GM18499 (cell line): ENCODE results near the gene MYO5A.
A peak's percentile ranks its signal among the peaks of the same experiment; 100 is the strongest.
"Not testable (repeated sequence)": the region's sequence is repeated elsewhere in the genome, so short reads cannot be mapped to it uniquely, and the experiment has no call there.

Experiments used
- ATAC-seq: cut with Tn5 transposase; IDR thresholded peaks from one replicate; pipeline ENCODE4 v1.9.1; 2021; ENCODE audit warnings: moderate number of reproducible peaks; ENCODE audit not compliant: insufficient read depth, unreplicated experiment

Gene MYO5A

DNA sequence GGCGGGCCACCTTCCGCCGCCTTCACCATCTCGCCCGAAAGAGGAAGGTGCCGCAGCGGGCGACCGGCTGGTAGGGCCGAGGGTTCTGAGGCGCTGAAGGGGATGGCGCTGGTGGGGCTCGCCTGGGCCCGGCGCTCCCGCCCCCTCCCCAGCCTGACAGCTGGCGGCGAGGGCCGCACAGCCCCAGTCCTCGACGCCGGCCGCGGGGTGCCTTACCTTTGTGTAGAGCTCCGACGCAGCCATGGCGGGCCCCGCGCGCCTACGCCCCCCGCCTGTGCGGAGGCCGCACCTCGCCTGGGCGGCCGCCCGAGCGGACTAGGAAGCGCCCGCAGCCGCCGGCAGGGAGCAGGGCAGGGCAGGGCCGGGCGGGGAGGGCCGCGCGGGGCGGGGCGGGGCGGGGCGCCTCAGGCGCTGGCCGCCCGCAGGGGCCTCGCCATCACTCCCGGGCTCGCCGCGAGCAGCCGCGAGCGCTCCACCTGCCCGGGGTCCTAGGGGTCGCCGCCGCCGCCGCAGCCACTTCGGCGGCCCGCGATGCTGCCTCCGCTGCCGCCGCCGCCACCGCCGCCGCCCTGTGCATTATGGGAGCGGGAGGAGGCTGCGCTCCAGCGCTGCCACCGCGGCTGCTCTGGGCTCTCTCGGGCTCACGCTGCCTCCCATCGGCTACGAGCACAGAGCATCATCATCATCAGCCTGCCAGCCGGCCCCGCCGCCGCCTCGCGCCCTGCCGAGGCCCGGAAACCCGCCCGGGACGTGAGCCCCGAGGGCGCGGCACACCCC lies at the start of gene MYO5A:
Gene MYO5A (minus strand): TSS at position 317 of the 777 bp plus-strand sequence. CDS start 74 bp downstream, at position 243.
- peak; percentile 57 for ATAC-seq

DNA sequence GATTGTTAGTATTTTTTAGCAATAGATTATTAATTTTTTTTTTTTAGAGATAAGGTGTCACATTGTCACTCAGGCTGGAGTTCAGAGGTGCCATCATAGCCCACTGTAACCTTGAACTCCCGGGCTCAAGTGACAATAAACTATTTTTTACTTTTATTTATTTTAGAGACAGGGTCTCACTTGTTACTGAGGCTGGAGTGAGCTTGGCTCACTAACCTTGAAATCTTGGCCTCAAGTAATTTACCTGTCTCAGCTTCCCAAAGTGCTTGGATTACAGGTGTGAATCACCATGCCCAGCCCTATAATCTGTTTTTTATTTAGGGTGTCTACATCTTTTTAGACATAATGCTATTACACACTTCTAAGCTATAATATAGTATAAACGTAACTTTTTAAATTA lies 48.0 kb upstream of the MYO5A start:
- ATAC-seq: no peak

DNA sequence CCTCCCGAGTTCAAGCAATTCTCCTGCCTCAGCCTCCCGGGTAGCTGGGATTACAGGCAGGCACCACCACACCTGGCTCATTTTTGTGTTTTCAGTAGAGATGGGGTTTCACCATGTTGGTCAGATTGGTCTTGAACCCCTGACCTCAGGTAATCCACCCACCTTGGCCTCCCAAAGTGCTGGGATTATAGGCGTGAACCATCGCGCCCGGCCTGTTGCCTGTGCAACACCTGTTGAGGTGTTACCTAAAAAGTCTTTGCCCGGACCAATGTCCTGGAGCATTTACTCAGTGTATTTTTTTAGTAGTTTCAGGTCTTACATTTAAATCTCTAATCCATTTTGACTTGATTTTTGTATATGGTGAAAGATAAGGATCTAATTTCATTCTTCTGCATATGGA lies 46.9 kb upstream of the MYO5A start:
- ATAC-seq: not testable (repeated sequence)

DNA sequence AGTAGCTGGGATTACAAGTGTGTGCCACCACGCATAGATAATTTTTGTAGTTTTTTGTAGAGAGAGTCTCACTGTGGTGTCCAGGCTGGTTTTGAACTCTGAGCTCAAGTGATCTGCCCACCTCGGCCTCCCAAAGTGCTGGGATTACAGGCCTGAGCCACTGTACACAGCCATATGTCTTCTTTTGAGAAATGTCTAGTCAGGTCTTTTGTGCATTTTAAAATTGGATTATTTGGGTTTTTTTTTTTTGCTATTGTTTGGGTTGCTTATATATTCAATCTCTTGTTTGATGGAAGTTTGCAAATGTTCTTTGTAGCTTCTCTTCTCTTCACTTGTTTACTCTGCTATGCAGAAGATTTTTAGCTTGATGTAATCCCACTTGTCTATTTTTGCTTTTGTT lies 46.4 kb upstream of the MYO5A start:
- no peak for ATAC-seq

DNA sequence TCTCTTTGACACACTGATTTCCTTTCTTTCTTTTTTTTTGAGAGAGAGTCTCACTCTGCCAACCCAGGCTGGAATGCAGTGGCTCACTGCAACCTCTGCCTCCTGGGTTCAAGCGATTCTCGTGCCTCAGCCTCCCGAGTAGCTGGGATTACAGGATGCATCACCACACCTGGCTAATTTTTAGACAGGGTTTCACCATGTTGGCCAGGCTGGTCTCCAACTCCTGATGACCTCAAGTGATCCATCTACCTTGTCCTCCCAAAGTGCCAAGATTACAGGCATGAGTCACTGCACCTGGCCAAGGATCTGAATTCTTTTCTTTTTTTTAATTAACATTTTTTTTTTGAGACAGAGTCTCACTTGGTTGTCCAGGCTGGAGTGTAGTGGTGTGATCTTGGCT lies 45.9 kb upstream of the MYO5A start:
- not testable (repeated sequence) for ATAC-seq

DNA sequence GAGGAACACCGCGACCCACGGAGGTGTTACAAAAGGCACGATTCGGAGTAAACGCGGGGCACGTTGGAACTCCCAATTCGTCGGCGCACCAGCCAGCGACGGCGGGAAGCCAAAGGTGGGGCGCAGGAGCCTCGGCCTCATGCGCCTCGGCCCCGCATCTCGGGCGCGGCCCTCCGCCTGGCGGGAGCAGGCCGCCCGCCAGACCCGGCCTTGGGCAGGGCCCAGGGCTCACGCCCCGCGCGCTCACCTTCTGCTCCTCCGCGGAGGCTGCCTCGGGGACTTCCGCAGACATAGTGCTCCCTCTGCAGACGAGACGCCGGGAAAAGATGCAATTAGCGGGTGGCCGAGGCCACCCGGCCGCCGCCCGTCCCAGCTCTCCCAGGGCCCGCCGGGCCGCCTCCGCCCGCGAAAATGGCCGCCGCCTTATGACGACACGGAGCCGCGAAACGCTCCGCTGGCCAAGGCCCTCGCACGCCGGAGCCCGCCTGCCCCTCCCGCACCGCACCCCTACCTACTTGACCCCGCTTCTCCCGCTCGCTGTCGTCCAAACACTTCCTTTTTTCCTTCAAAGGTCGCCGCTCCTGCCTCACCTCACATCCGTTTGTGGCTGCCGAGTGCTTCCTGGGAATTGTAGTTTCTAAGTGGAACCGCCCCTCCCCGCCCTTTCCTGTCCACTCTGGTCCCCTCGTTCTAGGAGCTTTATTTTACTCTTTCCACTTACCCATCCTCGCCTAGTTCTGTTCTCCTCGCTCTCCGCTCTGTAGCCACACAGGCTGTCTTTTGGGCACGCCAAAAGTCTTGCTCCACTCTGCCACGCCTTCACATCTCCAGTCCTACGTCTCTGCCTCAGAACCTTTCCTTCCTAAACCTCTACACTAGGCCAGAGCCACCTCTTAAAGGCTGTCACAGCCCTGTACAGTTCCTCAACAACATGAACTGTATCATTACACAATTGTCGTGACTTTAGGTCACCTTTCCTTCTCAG lies 40.2 kb upstream of the MYO5A start, which contains the start of gene ARPP19:
Gene ARPP19 (minus strand): TSS at position 430 of the 985 bp plus-strand sequence. CDS start 138 bp downstream, at position 292.
- ATAC-seq: no peak

DNA sequence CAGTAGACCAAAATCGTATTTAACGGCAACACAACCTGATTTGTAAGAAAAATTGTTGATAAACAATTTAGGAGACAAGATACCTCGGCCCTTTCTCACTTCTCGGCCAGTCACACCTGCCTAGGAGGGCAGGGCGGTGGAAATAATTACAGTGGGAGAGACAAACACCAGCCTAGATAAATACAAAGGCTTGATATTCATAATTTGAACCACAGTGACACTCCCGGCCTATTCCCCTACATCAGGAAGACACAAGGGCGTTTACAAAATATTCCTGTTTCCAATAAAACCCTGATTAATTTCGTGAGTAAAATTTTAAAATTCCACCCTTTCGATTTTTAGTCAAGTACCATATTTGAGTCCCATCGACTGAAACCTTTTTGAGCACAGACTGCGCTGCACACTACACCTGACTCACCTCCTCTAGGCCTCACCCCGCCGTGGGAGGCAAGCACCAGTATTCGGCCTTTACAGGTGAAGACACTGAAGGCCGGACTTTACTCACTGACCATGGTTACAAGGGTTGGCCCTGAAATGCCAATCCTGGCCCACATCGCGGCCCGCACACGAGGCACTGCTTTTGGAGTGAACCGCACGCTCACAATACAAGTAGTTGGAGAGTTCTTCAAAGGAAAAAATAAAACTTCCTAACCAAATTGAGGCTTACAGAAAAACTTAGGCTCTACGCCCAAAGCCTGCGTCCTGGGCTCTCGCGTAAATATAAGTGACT lies 39.4 kb upstream of the MYO5A start:
- no peak for ATAC-seq

DNA sequence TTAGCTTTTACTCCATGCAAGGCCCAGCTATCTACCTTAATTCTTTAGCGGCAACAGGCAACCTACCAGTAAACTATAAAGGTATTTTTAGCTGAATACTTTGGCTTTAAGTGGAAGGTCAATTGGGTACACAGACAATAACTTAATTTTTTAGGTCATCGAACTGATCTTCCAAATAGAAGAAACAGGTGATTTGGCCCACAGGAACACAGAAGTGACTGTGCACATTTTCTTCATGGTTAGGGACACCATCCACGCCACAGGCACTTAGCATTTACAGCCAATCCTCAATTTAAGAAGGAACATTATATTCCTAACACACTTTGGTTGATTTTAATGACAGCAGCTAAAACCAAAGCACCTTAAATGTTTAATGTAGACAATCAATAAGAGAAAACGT lies 38.2 kb upstream of the MYO5A start:
- no peak for ATAC-seq

DNA sequence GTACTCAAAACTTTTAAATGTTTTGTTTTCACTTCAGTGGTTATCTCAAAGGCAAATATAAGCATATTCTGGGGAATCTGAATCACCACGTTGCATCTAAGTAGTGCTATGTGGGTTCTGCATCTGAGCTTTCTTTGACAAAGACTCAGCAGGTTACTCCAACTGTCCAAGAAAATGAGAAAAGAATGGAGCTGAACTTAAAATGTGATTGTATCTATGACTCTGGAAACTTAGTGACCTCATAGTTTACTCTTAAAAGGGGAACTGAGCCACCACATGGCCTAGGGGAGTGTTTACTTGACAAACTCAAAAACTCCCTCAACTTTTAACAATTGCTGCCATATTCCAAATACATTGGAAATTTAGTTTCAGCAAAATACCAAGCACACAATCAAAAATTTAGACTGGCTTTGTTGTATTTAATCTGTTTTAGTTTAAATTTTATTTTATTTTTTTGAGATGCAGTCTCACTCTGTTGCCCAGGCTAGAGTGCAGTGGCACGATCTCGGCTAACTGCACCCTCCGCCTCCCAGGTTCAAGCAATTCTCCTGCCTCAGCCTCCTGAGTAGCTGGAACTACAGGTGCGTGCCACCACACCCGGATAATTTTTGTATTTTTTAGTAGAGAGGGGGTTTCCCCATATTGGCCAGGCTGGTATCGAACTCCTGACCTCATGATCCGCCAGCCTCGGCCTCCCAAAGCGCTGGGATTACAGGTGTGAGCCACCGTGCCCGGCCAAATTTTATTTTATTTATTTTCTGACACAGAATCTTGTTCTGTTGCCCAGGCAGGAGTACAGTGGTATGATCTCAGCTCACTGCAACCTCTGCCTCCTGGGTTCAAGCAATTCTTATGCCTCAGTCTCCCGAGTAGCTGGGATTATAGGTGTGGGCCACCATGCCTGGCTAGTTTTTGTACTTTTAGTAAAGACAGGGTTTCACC lies 37.0 kb upstream of the MYO5A start:
- ATAC-seq: peak; percentile 36

DNA sequence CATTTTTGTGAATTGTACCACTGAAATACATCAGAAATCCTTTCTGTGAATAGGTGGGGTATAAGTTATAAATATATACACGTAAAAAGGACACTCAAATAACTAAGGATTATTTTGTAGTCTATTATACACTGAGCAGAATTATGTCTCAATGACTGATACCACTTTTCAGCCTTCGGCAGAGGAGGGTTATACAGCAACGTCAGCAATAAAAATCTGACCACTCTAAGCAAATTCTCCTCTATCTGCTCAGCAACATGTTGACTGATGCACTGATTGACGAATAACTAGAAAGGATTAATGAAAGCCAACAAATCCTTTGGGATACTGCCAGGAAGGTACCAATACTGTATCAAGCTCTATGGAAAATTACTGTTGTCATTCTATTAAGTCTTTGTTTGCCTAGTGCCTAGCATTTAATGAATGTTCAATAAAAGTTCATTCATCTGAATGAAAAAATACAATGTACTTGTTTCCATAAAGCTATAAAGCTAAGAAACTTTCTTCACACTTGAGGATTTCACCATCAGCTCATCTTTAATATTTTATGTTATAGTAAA lies 34.9 kb upstream of the MYO5A start:
- no peak for ATAC-seq

DNA sequence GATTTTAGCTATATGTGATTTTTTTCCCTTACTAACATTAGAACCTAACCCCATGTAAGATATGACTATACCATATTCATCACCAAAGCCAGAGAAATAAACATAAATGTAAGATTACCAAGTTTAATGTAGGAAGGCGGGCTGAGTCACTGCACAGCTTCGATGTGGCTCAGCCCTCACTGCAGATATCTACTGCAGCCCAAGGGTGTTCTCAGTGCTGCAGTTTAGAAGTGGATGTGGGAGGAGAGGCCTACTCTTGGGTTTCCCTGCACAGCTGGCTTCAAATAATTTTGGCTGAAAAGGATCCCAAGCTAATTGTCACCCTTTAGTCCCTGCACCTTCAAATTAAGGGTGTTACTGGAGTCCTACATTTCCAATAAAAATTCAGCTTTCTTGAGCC lies 30.9 kb upstream of the MYO5A start:
- no peak for ATAC-seq

DNA sequence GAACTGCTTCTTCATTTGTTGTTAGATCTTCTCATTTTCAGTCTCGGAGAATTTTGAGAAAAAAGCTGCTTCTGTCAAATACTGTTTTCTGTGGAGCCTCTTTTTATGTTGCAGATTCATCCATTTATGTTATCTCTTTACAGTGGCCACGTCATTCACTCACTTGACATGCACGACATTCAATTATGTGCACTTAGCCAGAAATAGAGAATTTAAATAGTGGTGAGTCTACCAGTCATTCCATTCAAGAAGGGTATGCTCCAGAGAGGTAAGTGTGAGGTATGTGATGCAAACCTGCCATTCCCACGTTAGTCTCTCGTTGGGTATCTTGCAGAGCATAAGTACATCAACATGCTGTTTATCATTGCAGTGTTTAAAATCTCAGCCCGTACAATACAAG lies 30.3 kb upstream of the MYO5A start:
- no peak for ATAC-seq

DNA sequence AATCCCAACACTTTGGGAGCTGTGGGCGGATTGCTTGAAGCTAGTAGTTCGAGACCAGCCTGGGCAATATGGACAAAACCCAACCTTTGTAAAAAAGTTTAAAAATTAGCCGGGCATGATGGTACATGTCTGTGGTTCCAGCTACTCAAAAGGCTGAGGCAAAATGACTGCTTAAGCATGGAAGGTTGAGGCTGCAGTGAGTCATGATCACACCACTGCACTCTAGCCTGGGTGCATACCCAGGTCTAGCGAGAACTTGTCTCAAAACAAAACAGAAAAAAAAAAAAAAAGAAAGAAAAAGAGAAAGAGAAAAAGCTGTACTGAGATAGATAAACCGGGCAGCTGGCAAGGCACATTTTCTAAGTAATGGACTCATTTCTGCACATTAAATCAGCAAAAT lies 29.5 kb upstream of the MYO5A start:
- ATAC-seq: peak; percentile 54

DNA sequence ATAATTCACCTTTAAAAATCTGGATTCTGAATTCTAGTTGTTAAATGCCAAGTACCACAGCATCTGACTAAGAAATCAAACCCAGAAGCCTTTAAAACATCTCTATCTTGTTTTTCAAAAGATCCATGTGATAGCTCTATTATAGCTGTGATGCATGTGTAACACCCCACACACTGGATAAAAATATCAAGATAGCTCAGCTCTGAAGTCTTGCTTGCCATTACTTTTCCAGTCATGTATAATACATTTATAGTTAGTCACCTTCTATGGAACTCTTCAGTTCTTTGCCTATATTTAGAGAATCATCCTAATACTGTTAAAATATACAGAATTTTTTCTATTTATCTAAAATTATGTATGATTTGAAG lies 28.6 kb upstream of the MYO5A start:
- ATAC-seq: no peak

DNA sequence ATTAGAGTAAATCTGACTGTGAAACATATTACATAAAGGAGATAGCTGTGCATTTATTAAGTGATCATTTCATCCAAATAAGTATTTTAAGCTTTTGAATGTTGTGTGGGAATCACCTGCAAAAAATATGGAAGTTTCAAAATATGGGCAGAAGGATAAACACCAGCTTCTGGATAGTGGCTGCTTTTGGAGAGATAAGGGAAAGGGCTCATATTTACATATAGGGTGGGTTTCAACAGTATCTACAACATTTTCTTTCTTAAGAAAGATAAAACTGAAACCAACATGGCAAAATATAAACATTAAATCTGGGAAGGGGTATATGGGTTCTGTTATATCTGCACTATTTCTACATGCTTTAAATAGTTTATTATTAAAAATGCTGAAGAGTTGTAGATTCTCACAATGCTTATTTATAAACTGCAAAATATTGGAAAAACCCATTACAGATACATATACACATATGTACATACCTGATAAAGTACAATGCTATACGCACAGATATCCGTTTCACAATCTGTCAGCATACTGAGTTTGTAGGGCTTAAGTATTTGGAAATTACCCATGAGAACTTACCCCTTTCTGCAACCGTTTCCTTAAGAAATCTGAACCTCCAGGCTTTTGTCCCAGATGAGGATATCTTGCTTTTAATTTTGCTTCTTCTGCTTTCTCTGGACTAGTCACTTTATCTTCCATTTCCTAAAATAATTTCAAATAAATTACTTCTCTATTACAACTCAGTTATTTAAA lies 28.0 kb upstream of the MYO5A start:
- ATAC-seq: no peak

DNA sequence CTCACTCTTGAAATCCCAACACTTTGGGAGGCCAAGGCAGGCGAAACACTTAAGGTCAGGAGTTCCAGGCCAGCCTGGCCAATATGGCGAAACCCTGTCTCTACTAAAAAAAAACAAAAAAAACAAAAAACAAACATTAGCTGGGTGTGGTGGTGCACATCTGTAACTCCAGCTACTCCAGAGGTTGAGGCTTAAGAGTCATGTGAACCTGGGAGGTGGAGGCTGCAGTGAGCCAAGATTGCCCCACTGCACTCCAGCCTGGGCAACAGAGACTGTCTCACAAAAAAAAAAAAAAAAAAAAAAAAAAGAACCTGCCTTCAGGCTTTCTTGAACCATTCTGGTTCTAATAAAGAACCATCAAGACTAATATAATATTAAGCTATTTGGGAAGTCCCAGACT lies 23.6 kb upstream of the MYO5A start:
- ATAC-seq: no peak

DNA sequence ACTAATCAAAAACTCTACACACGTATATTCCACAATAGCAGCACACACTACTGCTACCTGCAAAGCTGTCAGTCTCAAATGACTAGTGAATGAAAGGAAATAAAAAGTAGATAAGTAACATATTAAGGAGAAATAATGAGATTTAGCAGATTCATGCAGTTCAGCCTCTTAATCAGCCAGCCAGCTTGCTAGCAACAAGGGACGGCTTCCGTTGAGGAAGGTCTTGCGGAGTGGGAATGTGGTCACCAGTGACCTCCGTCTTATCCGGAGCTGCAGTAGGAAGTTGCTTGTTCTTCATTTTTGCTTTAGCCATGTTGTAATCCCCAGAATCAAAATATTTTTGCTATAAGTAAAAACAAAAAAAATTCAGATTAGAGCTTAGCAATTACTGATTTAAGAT lies 23.1 kb upstream of the MYO5A start:
- no peak for ATAC-seq

DNA sequence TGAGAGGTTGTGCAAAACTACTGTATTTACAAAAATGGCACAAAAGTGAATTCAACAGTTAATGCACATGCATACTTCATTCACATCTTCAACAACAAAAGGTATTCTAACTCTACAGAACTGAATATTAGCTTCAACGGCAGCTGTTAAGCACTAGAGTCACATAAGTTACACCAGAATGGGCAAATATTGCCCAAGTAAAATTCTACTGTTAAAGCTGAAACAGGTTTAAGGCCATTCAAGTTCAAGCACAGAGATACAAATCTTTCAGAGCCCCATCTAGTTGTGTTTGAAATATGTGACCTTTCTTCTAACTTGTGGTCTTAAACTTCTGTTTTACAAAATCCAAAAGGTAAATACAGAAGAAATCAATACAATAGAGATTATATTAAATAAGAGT lies 22.5 kb upstream of the MYO5A start:
- not testable (repeated sequence) for ATAC-seq
